CD1c-positive myeloid dendritic cell (primary cell): ENCODE data around the gene SYCE1L.
A peak's percentile ranks its signal among the peaks of the same experiment; 100 is the strongest.
"Not testable (repeated sequence)": the region's sequence is repeated elsewhere in the genome, so short reads cannot be mapped to it uniquely, and the experiment has no call there.

ENCODE experiments used
- DNase-seq: peaks from one replicate; pipeline ENCODE4 v3.0.0-alpha.2; 2016; ENCODE audit errors: extremely low spot score

SYCE1L gene

GRCh38 chr16:77199211-77199610 is at the start of gene SYCE1L:
Gene SYCE1L, plus strand, starts transcription at chr16:77199408. Its CDS starts 44 bp downstream, at chr16:77199452.
- no peak for DNase-seq

GRCh38 chr16:77157346-77158058 is 41.7 kb upstream of the SYCE1L start:
- no peak for DNase-seq

GRCh38 chr16:77158293-77158692 is 40.9 kb upstream of the SYCE1L start:
- no peak for DNase-seq

- no peak for DNase-seq
Observed at GRCh38 chr16:77165006-77165405, 34.2 kb upstream of the SYCE1L start.

GRCh38 chr16:77165536-77166236 is 33.5 kb upstream of the SYCE1L start:
- not testable (repeated sequence) for DNase-seq

- no peak for DNase-seq
Observed at GRCh38 chr16:77166726-77167125, 32.5 kb upstream of the SYCE1L start.

- DNase-seq, result no peak
Observed at GRCh38 chr16:77168901-77169300, 30.3 kb upstream of the SYCE1L start.

GRCh38 chr16:77169650-77170236 is 29.5 kb upstream of the SYCE1L start:
- peak; percentile 52 for DNase-seq

- DNase-seq, result no peak
Observed at GRCh38 chr16:77170805-77171204, 28.4 kb upstream of the SYCE1L start.

GRCh38 chr16:77171745-77172635 is 27.2 kb upstream of the SYCE1L start:
- peak; percentile 65 for DNase-seq

- no peak for DNase-seq
Observed at GRCh38 chr16:77172951-77173350, 26.3 kb upstream of the SYCE1L start.

GRCh38 chr16:77183137-77183536 is 16.1 kb upstream of the SYCE1L start:
- no peak for DNase-seq

- DNase-seq, result not testable (repeated sequence)
Observed at GRCh38 chr16:77186298-77186697, 12.9 kb upstream of the SYCE1L start.

- no peak for DNase-seq
Observed at GRCh38 chr16:77190190-77190477, 9.1 kb upstream of the SYCE1L start.

GRCh38 chr16:77190478-77191258 is 8.5 kb upstream of the SYCE1L start, which contains the start of gene MON1B:
Gene MON1B, plus strand, starts transcription at chr16:77191190. Its CDS starts 296 bp downstream, at chr16:77191486.
- DNase-seq, result peak; percentile 99

GRCh38 chr16:77191259-77191969 is 7.8 kb upstream of the SYCE1L start:
- DNase-seq, result peak; percentile 69

GRCh38 chr16:77193377-77193776 is 5.8 kb upstream of the SYCE1L start:
- no peak for DNase-seq

- DNase-seq, result no peak
Observed at GRCh38 chr16:77194295-77195231, 4.6 kb upstream of the SYCE1L start.

GRCh38 chr16:77195411-77195810 is 3.8 kb upstream of the SYCE1L start:
- DNase-seq, result no peak
